IPS-15b (cell line): ENCODE measurements around the gene RAD51B.

Source experiments
- H3K27me3 ChIP-seq: one replicate; pipeline ENCODE4 v1.6.1; 2013; ENCODE audit warnings: low read length; ENCODE audit not compliant: control insufficient read depth, insufficient read depth
- H3K36me3 ChIP-seq: one replicate; pipeline ENCODE4 v1.6.1; 2013; ENCODE audit warnings: low read length; ENCODE audit not compliant: control insufficient read depth, insufficient read depth
- H3K4me1 ChIP-seq: one replicate; pipeline ENCODE4 v1.6.1; 2013; ENCODE audit warnings: mild to moderate bottlenecking, low read length; ENCODE audit not compliant: control insufficient read depth, insufficient read depth
- H3K4me3 ChIP-seq: one replicate; pipeline ENCODE4 v1.5.1; 2013; ENCODE audit warnings: low read depth, low read length
- H3K9ac ChIP-seq: one replicate; pipeline ENCODE4 v1.6.1; 2013; ENCODE audit warnings: low read depth, mild to moderate bottlenecking, low read length
- H3K9me3 ChIP-seq: one replicate; pipeline ENCODE4 v1.6.1; 2013; ENCODE audit warnings: mild to moderate bottlenecking, low read length; ENCODE audit not compliant: control insufficient read depth, insufficient read depth

The RAD51B gene

DNA sequence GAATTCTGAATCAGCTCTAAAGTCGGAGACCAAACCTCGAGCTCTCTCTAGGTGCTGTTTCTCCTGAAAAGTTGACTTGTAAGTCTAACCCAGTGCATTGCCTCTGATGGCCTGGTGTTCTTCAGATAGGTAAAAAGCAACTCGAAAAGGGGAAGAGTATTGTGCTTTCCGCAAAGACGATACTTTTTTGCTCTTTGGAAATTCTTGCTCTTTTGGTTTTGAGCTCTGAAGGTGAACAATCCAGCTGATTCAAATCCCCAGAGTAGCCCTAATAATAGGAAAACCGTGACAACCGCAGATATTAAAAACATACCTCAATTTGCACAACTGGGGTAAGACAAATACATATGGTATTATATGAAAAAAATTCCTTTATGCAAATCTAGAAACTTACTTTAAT is 447.4 kb downstream of the RAD51B start:
- Histone ChIP-seq H3K4me3 (no peak overlapping the region), H3K27me3 (no peaks in the 10 kb centered on the region), H3K36me3 (no peaks in the 10 kb centered on the region), H3K9me3 (no peaks in the 10 kb centered on the region), H3K4me1 (peaks cover 22% of the 10 kb centered on the region), H3K9ac (no peak overlapping the region)

DNA sequence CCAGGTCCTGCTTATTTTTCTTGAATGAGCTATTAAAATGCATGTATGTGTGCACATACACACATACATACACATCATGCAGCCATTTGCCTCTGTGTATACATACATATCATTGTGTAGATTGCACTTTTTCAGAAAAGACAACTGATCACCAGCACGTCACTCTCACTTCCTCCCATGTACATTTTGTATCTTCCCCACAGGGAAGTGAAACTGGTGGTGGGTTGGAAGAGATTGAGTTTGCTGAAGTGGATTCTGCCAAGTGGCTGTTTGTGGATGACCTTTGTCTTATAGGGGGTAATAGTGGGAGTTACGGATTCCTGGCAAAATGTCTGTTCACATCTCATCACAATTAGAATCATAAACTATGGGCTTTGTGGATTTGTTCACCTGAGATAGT is 448.6 kb downstream of the RAD51B start:
- Histone ChIP-seq H3K9me3 (no peaks in the 10 kb centered on the region), H3K9ac (no peak overlapping the region), H3K36me3 (no peaks in the 10 kb centered on the region), H3K4me3 (no peak overlapping the region), H3K27me3 (no peaks in the 10 kb centered on the region), H3K4me1 (peaks cover 13% of the 10 kb centered on the region)

DNA sequence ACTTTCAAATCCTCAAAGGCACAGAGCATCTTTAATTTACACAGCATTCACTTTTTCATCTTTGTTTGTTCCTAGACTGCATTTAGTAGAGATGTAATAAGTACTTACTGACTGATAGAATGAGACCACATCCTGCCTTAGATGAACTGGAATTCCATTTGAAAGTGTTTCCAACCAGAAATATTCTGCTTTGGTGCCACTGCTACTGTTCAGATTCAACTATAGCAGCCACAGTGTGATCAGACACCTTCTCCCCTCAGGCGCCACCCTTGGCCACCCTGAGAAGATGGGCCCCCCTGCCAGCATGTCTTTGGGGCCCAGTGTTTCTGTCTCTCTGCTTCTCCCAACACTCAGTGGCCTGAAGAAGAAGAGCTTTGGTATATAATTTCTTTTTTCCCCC is 449.1 kb downstream of the RAD51B start:
- Histone ChIP-seq H3K27me3 (no peaks in the 10 kb centered on the region), H3K9me3 (no peaks in the 10 kb centered on the region), H3K4me3 (no peak overlapping the region), H3K36me3 (no peaks in the 10 kb centered on the region), H3K4me1 (peaks cover 10% of the 10 kb centered on the region), H3K9ac (no peak overlapping the region)

DNA sequence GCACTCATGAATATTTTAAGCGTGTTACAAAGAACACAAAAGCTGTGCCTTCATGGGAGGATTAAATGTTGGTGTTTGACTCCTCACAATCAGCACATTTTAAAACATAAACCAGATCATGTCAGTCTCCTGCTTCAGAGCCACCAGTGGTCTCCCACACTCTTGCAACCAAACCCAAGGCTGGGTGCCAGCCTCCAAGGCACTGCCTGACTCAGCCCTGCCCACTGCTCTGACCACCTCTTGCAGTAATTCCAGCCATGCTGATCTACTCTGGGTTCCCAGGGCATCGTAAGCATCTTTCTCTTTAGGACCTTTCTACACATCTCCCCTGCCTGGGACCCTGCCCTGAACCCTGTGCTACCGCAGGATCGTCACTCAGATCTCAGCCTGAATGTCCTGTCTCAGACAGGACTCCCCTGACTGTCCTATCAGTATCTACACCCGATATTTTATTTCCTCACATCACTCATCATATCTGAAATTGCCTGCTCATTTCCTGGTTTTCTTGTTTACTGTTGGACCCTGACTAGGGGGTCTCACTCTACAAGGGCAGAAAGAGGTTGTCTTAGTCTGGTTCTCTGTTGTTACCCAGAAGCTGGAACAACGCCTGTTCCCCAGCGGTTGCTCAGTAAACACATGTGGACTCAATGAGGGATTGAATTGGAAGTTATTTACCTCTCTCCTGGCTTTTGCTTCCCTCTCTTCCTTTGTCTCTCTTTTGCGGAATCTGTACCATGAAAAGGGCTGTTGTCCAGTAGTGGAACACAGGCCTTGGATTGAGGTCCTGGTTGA is 449.8 kb downstream of the RAD51B start:
- Histone ChIP-seq H3K27me3 (no peaks in the 10 kb centered on the region), H3K9ac (no peak overlapping the region), H3K36me3 (no peaks in the 10 kb centered on the region), H3K4me1 (peaks cover 4% of the 10 kb centered on the region), H3K9me3 (no peaks in the 10 kb centered on the region), H3K4me3 (no peak overlapping the region)

DNA sequence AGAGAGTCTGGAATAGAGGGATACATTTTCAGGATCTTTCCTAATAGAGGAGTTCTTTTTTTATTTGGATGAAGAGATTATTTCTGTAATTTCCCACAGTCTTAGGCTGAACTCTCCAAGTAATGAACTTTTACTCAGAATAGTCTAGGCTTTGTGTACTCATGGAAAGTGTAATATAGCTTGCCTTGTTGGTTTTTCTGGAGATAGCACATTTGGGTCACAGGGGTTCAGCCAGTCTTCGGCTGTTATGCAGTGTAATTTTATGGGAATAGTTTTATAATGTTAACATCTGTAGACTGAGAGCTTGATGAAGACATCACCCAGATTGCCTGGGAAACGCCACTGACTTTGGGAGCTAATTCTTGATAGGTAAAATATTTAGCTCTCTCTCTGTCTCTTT is 450.8 kb downstream of the RAD51B start:
- Histone ChIP-seq H3K36me3 (no peaks in the 10 kb centered on the region), H3K4me1 (peaks cover 3% of the 10 kb centered on the region), H3K4me3 (no peak overlapping the region), H3K9ac (no peak overlapping the region), H3K9me3 (no peaks in the 10 kb centered on the region), H3K27me3 (no peaks in the 10 kb centered on the region)

DNA sequence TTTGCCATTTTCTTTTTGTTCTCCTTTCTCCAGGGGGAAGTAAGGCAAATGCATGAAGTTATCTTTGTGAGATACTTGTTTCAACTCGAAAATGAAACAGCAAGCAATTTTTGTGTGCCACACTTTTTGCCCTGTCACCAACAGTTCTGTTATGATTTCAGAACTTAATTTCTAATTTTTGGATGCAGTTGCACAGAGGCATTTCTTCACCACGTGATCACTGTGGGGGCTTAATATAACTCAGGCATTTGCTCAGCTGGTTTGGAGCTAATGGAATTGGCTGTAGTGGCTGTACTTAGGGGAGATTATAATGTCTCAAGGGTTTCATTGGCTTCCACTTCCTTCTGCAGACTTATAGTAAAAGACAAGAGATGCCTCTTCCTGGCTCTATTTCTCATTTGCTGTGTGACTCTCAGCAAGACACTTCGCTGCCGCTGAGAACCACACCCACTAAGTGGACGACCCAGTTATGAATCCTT is 452.4 kb downstream of the RAD51B start:
- no peaks in the 10 kb centered on the region for H3K36me3 ChIP-seq
- H3K9me3 ChIP-seq, result no peaks in the 10 kb centered on the region
- H3K27me3 ChIP-seq, result no peaks in the 10 kb centered on the region
- no peak overlapping the region for H3K9ac ChIP-seq
- peaks cover 3% of the 10 kb centered on the region for H3K4me1 ChIP-seq
- no peak overlapping the region for H3K4me3 ChIP-seq

DNA sequence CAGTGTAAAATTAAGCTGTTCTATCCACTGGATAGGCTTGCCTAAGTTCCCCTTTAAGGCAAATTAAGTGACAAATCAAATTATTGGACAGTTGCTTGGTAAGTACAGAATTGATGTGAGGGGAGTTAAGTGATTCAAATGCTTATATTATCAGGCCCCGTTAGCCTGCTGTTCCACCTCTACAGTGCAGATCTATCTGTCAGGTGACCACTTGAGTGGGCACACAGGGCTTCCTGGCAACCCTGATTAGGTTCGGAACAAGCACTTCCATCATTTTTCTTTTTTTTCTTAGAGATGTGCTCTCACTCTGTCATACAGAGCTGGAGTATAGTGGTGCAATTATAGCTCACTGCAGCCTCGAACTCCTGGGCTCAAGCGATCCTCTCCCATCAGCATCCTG is 453.8 kb downstream of the RAD51B start:
- H3K27me3 ChIP-seq, result no peaks in the 10 kb centered on the region
- no peaks in the 10 kb centered on the region for H3K36me3 ChIP-seq
- H3K9me3 ChIP-seq, result no peaks in the 10 kb centered on the region
- H3K9ac ChIP-seq, result no peak overlapping the region
- H3K4me3 ChIP-seq, result no peak overlapping the region
- H3K4me1 ChIP-seq, result peaks cover under 1% of the 10 kb centered on the region

DNA sequence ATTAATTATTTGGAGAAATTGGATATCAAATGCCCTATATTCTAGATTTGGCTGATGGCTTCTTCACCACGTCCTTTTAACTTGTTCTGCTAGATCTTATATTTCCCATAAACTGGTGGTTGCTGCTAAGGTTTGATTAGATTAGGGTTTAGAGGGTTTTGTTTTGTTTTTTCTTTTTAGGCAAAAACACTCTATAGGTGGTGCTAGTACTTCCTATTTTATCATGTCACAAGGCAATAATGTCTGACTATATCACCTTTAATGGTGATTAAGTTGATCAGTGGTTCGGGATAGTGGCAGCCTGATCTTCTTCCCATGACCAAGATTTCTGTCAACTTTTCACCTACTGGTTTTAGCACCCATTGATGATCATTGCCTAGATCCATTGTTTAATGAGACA is 455.1 kb downstream of the RAD51B start:
- H3K4me3 ChIP-seq, result no peak overlapping the region
- H3K36me3 ChIP-seq, result no peaks in the 10 kb centered on the region
- H3K9me3 ChIP-seq, result no peaks in the 10 kb centered on the region
- H3K9ac ChIP-seq, result no peak overlapping the region
- H3K27me3 ChIP-seq, result no peaks in the 10 kb centered on the region
- H3K4me1 ChIP-seq, result no peaks in the 10 kb centered on the region

DNA sequence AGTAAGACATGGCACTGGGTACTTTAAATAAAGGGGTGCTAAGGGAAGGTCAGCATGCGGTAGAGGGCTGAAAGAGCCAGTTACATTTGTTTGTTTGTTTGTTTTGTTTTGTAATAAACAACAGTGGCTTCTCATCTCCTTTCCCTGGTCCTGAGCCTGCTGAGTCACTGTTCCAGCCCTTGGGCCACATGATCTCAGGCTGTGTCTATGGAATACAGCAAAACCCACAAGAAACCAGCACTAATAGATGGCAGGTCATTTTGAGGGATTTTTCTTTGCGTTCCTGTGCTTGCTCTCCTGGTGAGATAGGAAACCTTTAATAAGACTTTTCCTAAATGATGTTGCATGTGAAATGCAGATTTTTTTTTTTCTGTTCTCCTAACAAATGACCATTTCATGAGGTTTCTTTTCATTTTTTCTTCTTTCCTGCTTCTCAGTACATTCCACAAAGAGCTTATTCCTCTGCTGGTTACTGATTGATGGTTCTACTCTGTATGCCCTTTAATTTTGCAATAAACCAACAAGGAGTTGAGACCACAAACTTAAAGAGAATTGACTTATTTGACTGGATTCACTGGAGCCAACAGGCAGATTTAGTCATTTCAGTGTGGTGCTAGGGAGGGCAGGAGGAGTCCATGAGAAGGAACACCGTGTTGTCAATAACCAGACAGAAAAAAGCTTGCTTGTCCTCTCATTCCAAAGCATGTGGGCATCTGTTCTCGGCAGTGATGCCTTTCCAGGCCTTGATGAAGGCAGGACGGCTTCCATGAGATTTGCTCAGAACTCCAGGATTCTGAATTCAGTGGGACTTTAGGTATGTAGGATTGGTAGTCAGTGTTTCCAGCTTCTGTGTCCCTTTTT is 459.2 kb downstream of the RAD51B start:
- H3K4me3 ChIP-seq, result no peak overlapping the region
- no peak overlapping the region for H3K9ac ChIP-seq

DNA sequence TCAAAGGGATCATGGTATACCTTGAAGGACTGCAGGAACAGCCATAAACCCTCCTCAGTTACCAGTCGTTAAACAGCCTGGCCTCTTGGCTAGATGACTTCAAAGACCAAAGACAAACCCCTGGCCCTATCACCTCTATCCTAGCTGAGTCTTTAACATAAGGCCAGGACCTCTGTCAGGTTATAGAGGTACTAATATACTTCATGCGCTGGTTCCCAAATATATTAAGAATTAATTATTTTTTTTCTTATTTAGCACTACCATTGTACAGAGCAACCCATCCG is 459.8 kb downstream of the RAD51B start:
- Histone ChIP-seq H3K9me3 (no peaks in the 10 kb centered on the region), H3K27me3 (no peaks in the 10 kb centered on the region), H3K9ac (no peak overlapping the region), H3K36me3 (no peaks in the 10 kb centered on the region), H3K4me3 (no peak overlapping the region), H3K4me1 (peaks cover 3% of the 10 kb centered on the region)

More for the DNA sequence above, 459.2 kb downstream of the RAD51B start:
- peaks cover 3% of the 10 kb centered on the region for H3K4me1 ChIP-seq
- H3K9me3 ChIP-seq, result no peaks in the 10 kb centered on the region
- no peaks in the 10 kb centered on the region for H3K27me3 ChIP-seq
- no peaks in the 10 kb centered on the region for H3K36me3 ChIP-seq

DNA sequence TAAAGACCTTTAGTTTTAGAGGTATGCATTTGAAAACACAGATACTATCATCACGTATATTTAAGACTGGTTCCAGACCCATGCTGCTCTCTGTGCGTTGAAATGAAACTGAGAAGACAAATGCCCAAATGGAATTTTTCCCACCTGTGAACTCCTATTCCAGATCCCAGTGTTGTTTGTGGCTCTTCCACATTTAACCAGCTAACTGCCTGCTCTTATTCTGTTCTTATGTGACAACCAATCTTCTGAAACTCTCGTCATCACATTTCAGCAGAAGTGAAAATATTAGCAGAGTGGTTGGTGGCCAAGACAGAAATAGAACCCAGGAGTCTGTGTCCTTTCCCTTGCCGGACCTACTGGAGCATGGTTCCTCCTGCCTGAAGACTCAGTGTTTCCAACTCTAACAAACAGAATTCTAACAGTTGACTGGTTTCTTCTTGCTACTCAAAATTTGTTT is 460.2 kb downstream of the RAD51B start:
- Histone ChIP-seq H3K4me3 (no peak overlapping the region), H3K36me3 (no peaks in the 10 kb centered on the region), H3K9ac (no peak overlapping the region), H3K4me1 (peaks cover 3% of the 10 kb centered on the region), H3K9me3 (no peaks in the 10 kb centered on the region), H3K27me3 (no peaks in the 10 kb centered on the region)

DNA sequence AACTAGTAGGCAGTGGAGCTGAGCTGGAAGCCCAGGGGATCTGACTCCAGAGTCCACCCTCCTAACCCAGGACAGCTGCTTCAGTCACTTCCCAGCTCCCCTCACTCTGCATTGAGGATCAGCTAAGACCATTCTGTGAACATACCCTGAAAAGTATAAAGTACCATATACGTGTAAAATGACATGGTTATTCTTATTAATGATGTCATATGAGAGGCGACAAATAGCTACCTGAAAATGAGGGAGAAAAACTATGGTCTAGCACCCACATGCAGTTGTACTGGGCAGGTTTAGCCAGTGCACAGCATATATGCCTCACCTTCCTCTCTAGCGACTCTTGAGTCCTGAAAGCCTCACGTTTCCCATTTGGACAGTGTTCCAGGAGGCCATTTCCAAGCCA is 461.9 kb downstream of the RAD51B start:
- no peaks in the 10 kb centered on the region for H3K27me3 ChIP-seq
- H3K4me3 ChIP-seq, result no peak overlapping the region
- H3K4me1 ChIP-seq, result peaks cover 3% of the 10 kb centered on the region
- H3K9me3 ChIP-seq, result no peaks in the 10 kb centered on the region
- H3K9ac ChIP-seq, result no peak overlapping the region
- no peaks in the 10 kb centered on the region for H3K36me3 ChIP-seq
